ENCODE measurements around the gene COX20.

The COX20 gene

GRCh38 chr1:244851546-244852231 lies 16.2 kb downstream of the COX20 start:
- DNase-seq (ENCODE audit: low spot score) = no peak

GRCh38 chr1:244852694-244853093 lies 17.2 kb downstream of the COX20 start:
- no peak for DNase-seq (ENCODE audit: low spot score)

- DNase-seq (ENCODE audit: low spot score) = no peak
Measured at GRCh38 chr1:244854166-244854565, 18.7 kb downstream of the COX20 start.

- no peak for DNase-seq (ENCODE audit: low spot score)
Measured at GRCh38 chr1:244854865-244855578, 19.6 kb downstream of the COX20 start.

GRCh38 chr1:244857761-244858160 lies 22.3 kb downstream of the COX20 start:
- no peak for DNase-seq (ENCODE audit: low spot score)

- DNase-seq (ENCODE audit: low spot score) = no peak
Measured at GRCh38 chr1:244858357-244858756, 22.9 kb downstream of the COX20 start.

- no peak for DNase-seq (ENCODE audit: low spot score)
Measured at GRCh38 chr1:244860078-244860477, 24.6 kb downstream of the COX20 start.

GRCh38 chr1:244860914-244861610 lies 25.6 kb downstream of the COX20 start:
- no peak for DNase-seq (ENCODE audit: low spot score)

- no peak for DNase-seq (ENCODE audit: low spot score)
Measured at GRCh38 chr1:244861683-244862082, 26.2 kb downstream of the COX20 start.

GRCh38 chr1:244862354-244862698 lies 26.9 kb downstream of the COX20 start:
- DNase-seq (ENCODE audit: low spot score) = no peak

- DNase-seq (ENCODE audit: low spot score) = peak; percentile 87
Measured at GRCh38 chr1:244862699-244863490, 27.4 kb downstream of the COX20 start.

GRCh38 chr1:244863491-244864252 lies 28.2 kb downstream of the COX20 start:
- DNase-seq (ENCODE audit: low spot score) = no peak

- DNase-seq (ENCODE audit: low spot score) = peak; percentile 88
Measured at GRCh38 chr1:244864253-244865027, 29.0 kb downstream of the COX20 start, which contains the start of gene HNRNPU. HNRNPU (minus strand) TSS chr1:244864543; CDS start chr1:244864307, 236 bp downstream.

- no peak for DNase-seq (ENCODE audit: low spot score)
Measured at GRCh38 chr1:244865028-244865371, 29.5 kb downstream of the COX20 start.

- no peak for DNase-seq (ENCODE audit: low spot score)
Measured at GRCh38 chr1:244865820-244866219, 30.4 kb downstream of the COX20 start.

GRCh38 chr1:244866355-244866754 lies 30.9 kb downstream of the COX20 start:
- DNase-seq (ENCODE audit: low spot score) = no peak

GRCh38 chr1:244868484-244869363 lies 33.3 kb downstream of the COX20 start:
- no peak for DNase-seq (ENCODE audit: low spot score)

GRCh38 chr1:244869364-244869827 lies 33.9 kb downstream of the COX20 start:
- DNase-seq (ENCODE audit: low spot score) = no peak

- DNase-seq (ENCODE audit: low spot score) = no peak
Measured at GRCh38 chr1:244869950-244870349, 34.5 kb downstream of the COX20 start.
